22Rv1 (cell line): ENCODE results near the gene VDR.

Source experiments
- ZFX ChIP-seq: fragments of 450-650 bp; IDR thresholded peaks from 2 replicates; pipeline ENCODE4 v1.6.1; 2017; ENCODE audit warnings: antibody characterized with exemption, borderline replicate concordance
- TF ChIP-seq, protein P1 (sequence below): fragments of 450-650 bp; IDR thresholded peaks from 2 replicates; pipeline ENCODE4 v1.5.1; 2017; ENCODE audit warnings: mild to moderate bottlenecking

- TF ChIP-seq, protein P1, sequence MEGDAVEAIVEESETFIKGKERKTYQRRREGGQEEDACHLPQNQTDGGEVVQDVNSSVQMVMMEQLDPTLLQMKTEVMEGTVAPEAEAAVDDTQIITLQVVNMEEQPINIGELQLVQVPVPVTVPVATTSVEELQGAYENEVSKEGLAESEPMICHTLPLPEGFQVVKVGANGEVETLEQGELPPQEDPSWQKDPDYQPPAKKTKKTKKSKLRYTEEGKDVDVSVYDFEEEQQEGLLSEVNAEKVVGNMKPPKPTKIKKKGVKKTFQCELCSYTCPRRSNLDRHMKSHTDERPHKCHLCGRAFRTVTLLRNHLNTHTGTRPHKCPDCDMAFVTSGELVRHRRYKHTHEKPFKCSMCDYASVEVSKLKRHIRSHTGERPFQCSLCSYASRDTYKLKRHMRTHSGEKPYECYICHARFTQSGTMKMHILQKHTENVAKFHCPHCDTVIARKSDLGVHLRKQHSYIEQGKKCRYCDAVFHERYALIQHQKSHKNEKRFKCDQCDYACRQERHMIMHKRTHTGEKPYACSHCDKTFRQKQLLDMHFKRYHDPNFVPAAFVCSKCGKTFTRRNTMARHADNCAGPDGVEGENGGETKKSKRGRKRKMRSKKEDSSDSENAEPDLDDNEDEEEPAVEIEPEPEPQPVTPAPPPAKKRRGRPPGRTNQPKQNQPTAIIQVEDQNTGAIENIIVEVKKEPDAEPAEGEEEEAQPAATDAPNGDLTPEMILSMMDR: no peak
- TF ChIP-seq ZFX: no peak
These were observed 54.4 kb downstream of the VDR start for GRCh38 chr12:47850153-47851084.
